HepG2 (cell line): ENCODE data around the gene IL2RA.

ENCODE experiments used
- CTCF ChIP-seq: sonication (generic); formaldehyde crosslinking; IDR thresholded peaks from 2 replicates; pipeline ENCODE4 v1.5.0; 2020; ENCODE audit warnings: mild to moderate bottlenecking, missing genetic modification reagents, moderate library complexity
- DNMT1 ChIP-seq: sonication (generic); formaldehyde crosslinking; IDR thresholded peaks from 2 replicates; pipeline ENCODE4 v1.5.1; 2020; ENCODE audit warnings: mild to moderate bottlenecking, missing genetic modification reagents
- ELF4 ChIP-seq: sonication (generic); formaldehyde crosslinking; IDR thresholded peaks from 2 replicates; pipeline ENCODE4 v1.5.0; 2020; ENCODE audit warnings: missing genetic modification reagents, mild to moderate bottlenecking, moderate library complexity, borderline replicate concordance
- ELK4 ChIP-seq: sonication (generic); formaldehyde crosslinking; IDR thresholded peaks from 2 replicates; pipeline ENCODE4 v1.9.0; 2021; ENCODE audit warnings: missing genetic modification reagents, borderline replicate concordance
- GRHL1 ChIP-seq: sonication (generic); formaldehyde crosslinking; conservative IDR thresholded peaks from 2 replicates; pipeline ENCODE4 v1.8.0; 2022; ENCODE audit warnings: missing genetic modification reagents
- MED1 ChIP-seq: sonication (generic); formaldehyde crosslinking; IDR thresholded peaks from 2 replicates; pipeline ENCODE4 v1.4.0; 2020; ENCODE audit warnings: missing genetic modification reagents
- POLR2A ChIP-seq, 2 experiments: IDR thresholded peaks; 2 replicates each; pipeline ENCODE4 v1.6.1; 2011; ENCODE audit warnings: low read depth in 2 of 2, low read length in 2 of 2, mild to moderate bottlenecking in 1 of 2, moderate library complexity in 1 of 2; ENCODE audit not compliant: insufficient read depth in 1 of 2
- SIN3A ChIP-seq: IDR thresholded peaks from 2 replicates; pipeline ENCODE4 v1.6.1; 2011; ENCODE audit warnings: low read depth, mild to moderate bottlenecking, control low read depth, low read length, borderline replicate concordance
- ZNF44 ChIP-seq: sonication (generic); formaldehyde crosslinking; IDR thresholded peaks from 2 replicates; pipeline ENCODE4 v1.5.1; 2020; ENCODE audit warnings: mild to moderate bottlenecking, missing genetic modification reagents
- ZNF607 ChIP-seq: sonication (generic); formaldehyde crosslinking; IDR thresholded peaks from 2 replicates; pipeline ENCODE4 v1.5.1; 2020; ENCODE audit warnings: missing genetic modification reagents, mild to moderate bottlenecking, borderline replicate concordance

GRCh38 chr10:5961405-5962100 lies 100.6 kb downstream of the IL2RA start:
- TF ChIP-seq GRHL1 (CRISPR knock-in tag) (no peak), ZNF607 (CRISPR knock-in tag) (no peak), SIN3A (no peak), POLR2A (IDR thresholded peaks at IDR 0.05; ENCODE audit: insufficient read depth in 1 of 2, low read depth in 2 of 2, low read length in 2 of 2) (no peak), DNMT1 (CRISPR knock-in tag) (no peak), CTCF (CRISPR knock-in tag) (no peak), MED1 (CRISPR knock-in tag) (no peak), ELK4 (CRISPR knock-in tag) (no peak), ELF4 (CRISPR knock-in tag) (no peak), ZNF44 (CRISPR knock-in tag) (no peak)
